ENCODE measurements around the gene AK8.

The AK8 gene

GRCh38 chr9:132770770-132771310, 107.2 kb downstream of the AK8 start:
- no peak for DNase-seq (ENCODE audit: low read depth in 2 of 2)

- DNase-seq (ENCODE audit: low read depth in 2 of 2): peak; percentile 16 to 20
Measured at GRCh38 chr9:132769906-132770769, 107.9 kb downstream of the AK8 start.

GRCh38 chr9:132768932-132769905, 108.9 kb downstream of the AK8 start:
- peak; percentile 25 to 36 for DNase-seq (ENCODE audit: low read depth in 2 of 2)

- DNase-seq (ENCODE audit: low read depth in 2 of 2): no peak
Measured at GRCh38 chr9:132763574-132763973, 114.5 kb downstream of the AK8 start.

- DNase-seq (ENCODE audit: low read depth in 2 of 2): no peak
Measured at GRCh38 chr9:132762896-132763295, 115.2 kb downstream of the AK8 start.

DNA sequence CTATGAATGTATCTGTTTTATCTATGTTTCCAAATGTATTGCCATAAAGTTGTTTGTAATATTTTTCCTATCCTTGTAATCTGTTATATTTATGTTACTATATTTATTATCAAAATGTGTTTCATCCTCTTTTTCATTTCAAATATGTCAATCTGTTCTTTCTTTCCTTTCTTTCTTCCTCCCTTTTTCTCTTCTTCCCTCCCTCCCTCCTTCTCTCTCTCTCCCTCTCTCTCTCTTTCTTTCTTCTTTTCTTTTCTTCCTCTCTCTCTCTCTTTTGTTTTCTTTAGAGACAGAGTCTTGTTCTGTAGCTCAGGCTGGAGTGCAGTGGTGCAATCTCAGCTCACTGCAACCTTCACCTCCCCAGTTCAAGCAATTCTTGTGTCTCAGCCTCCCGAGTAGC, 116.5 kb downstream of the AK8 start:
- no peak for DNase-seq (ENCODE audit: low read depth in 2 of 2)

- DNase-seq (ENCODE audit: low read depth in 2 of 2): no peak
Measured at GRCh38 chr9:132760057-132760456, 118.0 kb downstream of the AK8 start.

GRCh38 chr9:132757016-132757415, 121.1 kb downstream of the AK8 start:
- no peak for DNase-seq (ENCODE audit: low read depth in 2 of 2)

DNA sequence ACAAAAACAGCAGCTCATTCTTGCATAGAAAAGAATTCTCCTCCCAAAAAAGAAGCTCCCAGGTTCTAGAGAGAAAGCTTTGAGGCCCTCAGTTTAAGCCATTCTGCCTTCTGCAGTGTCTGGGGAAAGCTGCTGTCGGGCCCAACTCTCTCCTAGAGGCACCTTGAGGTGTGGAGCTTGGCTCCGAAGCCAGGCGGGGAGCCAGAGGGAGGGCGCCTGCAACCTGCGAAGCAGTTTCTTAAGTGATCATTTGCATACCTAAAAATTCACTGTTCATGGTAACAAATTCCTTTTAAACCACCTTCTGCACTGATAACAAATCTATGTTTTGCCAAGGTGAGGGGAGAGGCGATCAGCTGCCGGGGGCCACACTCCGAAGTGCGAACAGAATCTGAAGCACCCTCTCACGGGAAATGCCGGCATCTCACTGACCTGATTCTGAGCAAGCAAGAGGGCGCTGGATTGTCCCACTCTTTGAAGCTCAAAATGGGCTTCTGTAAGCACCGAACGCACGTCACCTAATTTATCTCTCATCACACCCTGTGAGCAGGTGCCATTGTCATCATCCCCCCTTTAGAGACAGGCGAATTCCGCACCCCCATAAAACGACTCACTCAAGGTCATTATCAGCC, 121.8 kb downstream of the AK8 start:
- DNase-seq (ENCODE audit: low read depth in 2 of 2): no peak

GRCh38 chr9:132755096-132755495, 123.0 kb downstream of the AK8 start:
- DNase-seq (ENCODE audit: low read depth in 2 of 2): no peak

DNA sequence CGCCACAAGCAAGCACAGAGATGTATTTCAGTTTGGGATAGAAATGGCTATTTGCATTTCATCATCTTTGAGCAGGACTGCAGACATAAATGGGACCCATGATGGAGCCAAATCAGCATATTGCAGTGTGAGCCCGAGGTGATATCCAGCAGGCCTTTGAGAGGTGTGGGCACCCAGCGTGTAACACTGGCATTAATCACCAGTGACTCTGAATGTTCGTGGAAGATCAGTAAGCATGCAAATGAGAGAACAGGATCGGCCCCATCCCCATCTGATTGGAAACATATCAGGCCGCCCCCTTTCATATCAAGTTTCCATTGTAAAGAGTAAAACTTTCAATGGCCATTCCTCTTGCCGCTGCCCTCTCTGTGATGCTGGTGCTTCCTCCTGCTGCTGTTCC, 123.8 kb downstream of the AK8 start:
- no peak for DNase-seq (ENCODE audit: low read depth in 2 of 2)

DNA sequence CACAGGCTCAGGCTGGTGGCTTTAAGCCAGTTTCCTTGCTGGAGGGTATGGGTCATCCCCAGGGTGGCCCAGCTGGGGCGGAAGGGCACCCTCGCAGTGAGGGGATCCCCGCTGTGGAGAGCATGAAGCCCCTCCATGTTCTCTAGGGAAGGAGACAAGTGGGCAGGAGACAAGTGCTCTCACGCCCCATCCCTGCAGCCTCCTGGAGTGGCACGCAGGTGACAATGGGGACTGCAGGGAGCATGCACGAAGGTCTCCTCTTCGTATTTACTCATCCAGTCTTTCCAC, 124.5 kb downstream of the AK8 start:
- no peak for DNase-seq (ENCODE audit: low read depth in 2 of 2)

DNA sequence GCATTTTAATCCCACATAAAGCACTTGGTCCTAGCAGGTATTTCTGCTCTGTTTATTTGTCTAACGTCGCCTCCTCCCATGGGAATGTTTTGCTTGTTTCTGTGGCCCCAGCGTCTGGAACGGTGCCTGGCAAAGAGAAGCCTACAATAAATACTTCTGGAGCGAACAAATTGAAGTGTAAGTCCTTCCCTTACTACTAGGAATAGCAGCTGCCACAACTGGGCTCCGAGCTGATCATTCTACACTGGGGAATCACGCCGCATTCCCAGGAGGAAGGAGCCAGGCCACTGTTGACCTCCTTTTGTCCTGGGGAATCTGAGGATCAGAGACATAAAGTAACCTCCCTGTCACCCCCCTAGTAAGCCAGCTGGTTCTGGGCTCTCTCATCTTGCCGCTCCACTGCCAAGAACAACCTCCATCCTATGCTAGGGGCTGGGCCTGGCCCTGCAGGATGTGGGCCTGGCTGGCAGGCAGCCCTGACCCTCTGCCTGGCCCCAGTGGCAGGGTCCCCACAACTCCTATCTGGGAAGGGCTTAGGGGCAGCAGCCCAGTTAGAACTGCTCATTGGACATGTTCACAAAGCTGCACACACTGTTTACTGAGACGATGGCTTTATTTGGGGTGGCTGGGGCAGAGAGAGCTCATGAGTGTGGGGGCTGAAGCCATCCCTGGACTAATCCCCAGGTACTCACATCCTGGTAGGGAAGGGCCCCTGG, 125.0 kb downstream of the AK8 start:
- no peak for DNase-seq (ENCODE audit: low read depth in 2 of 2)

GRCh38 chr9:132750668-132751067, 127.4 kb downstream of the AK8 start:
- DNase-seq (ENCODE audit: low read depth in 2 of 2): no peak

DNA sequence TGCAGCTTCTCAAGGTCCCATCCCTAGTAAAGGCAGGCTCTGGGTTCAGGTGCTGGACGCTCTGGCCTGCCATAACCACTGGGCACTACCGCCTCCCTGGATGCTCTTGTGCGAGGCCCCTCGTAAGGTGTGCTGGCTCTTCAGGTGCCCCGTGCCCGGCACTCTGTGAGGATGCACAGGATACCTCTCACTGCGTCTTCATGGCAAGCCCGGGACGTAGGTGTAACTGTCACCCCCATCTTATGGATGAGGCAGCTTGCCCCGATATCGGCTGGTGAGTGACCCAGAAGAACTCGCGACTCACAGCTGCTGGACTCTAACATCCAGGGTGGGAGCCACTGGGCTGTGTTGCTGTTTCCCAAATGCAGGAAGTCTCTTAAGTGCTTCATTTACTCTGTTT, 128.8 kb downstream of the AK8 start:
- no peak for DNase-seq (ENCODE audit: low read depth in 2 of 2)

GRCh38 chr9:132748450-132748849, 129.6 kb downstream of the AK8 start:
- no peak for DNase-seq (ENCODE audit: low read depth in 2 of 2)

- no peak for DNase-seq (ENCODE audit: low read depth in 2 of 2)
Measured at GRCh38 chr9:132745756-132746709, 132.1 kb downstream of the AK8 start.

- DNase-seq (ENCODE audit: low read depth in 2 of 2): no peak
Measured at GRCh38 chr9:132744881-132745755, 133.0 kb downstream of the AK8 start.

DNA sequence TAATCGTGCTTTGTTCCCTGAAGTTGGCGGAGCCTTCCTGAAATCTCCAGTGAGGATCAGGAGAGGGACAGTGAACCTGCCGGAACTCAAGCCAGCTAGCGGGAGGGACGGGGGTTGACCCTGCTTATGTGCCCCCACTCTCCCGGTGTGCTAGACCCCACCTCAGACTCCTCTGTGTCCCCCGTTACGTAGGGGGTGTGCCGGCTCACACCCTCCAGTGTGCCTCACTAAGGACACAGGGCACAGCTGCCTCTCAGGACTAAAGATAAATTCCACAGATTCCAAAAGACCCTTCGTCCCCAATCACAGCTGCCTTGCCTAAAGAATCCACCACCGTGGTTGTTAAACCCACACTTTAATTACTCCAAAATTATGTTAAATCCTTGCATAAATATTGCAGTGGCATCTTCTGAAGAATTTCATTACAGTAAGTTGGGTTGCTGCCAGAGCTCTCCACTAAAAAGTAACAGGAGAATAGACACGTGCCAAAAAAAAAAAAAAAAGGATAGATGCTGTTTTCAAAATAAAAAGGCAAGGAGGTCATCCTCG, 134.1 kb downstream of the AK8 start:
- DNase-seq (ENCODE audit: low read depth in 2 of 2): no peak

Measured in stimulated activated CD8-positive, alpha-beta memory T cell treated with anti-CD3 and anti-CD28 coated beads, Interleukin-7, amount 100 ng/mL, for 1 hour (primary cell).